Measurements from ENCODE around the gene SHISAL1. TPM values are rescaled to one million over a fixed set of nuclear protein-coding genes. Genes with fewer than 3 reads are reported as not detected.

Gene SHISAL1
- total RNA-seq, 2 experiments from 2014 or later = not detected

DNA sequence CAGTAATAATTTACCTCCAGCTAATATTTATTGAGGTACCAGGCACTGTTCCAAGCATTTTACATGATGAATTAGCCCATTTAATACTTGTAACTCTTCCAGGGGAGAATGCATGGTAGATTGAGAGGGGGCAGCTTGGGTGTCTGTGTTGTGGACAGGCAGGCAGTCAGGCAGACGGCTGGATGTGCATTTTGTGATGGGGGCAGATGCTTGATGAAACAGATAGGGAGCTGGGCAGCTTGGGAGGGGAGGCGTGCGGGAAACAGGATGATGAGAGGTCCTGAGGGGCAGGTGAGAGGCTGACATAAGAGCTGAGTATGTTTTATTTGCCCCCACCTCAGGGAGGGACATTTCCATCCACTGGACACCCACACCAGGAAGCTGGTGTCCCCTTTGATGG is 33.1 kb upstream of the SHISAL1 start:
- ChIA-PET CTCF (no interaction called here), POLR2A (no interaction called here)

DNA sequence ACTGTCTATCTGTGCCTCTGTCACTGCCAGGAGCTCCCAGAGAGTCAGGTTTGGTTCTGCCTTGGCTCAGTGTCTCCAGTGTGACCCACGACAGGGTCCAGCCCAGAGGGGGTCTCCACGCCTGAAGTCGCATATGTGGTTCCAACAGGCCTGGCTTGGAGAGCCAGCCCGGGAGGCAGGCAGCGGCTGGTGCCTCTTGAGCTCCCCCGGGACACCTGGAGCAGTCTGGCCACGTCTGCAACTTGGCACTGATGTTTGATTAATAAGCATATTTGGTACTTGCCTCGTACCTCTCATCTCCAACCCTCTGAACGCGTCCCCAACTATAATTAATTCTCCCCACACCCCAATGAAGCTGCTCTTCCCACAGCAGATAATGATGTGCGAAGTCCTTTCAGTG is 31.7 kb upstream of the SHISAL1 start:
- POLR2A ChIA-PET = no interaction called here
- CTCF ChIA-PET = no interaction called here

DNA sequence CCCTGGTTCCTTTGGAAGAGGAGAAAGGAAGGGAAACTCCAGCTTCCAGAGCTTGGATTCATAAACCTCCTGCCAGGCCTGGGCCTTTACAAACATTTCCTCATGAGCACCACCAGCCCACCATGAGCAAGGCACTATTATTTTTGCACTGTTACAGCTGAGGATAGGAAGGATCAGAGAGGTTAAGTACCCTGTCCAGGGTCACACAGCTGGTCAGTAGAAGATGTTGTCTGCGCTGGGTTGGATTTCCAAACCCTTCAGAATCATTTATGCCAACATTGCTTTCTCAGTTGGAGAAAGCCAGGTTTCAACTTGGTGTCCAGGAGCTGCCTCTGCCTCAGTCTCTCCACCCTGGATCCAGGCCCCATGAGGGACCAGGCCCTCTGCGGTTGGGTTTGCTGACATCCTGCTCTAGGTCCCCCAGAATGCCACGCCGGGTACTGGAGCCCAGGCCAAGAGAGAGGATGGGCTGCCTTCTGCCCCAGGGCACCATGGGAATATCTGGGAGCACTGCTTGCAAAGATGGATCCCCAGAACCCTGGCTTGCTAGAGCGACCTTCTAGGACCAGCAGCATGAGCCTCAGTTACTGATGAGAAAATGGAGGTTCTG is 29.7 kb upstream of the SHISAL1 start:
- POLR2A ChIA-PET = no interaction called here
- CTCF ChIA-PET = no interaction called here

DNA sequence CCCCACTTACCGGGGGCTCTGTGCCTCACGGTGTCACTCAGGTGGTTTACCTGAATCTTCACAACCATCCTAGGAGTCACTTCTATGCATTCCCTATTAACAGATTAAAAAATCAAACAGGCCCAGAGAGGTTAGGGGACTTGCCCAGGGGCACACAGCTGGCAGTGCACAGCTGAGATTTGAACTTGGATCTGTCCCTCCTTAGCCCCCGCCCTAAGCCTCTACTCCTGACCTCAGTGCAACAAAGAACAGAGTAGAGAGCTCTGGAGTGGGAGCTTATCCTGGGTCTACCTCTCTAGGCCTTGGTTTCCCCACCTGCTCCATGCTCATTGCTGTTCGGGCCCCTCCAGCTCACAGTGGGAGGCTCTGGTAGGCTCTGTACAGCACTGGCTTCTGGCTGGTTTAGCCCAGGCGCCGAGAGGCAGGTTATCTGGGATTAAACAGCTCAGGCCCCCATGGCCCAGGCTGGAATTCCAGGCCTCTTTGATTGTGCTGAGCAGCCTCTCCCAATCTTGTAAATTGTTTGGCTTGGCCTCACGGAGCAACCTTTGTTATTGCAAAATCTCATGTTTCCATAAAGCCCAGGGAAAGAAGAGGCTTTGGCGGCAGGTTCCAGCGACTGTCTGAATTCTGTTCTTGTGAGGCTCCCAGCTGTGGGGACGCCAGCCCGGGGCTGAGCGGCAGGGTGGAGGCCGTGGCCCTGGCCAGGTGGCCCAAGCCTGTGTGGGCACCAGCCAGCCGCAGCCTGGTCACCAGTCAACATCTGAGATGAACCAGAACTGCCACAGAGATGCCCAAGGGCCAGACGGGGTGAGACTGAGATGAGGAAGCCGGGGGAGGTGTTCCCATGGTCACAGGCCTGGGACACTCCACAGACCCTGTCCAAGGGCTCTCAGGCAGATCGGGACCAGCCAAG is 28.9 kb upstream of the SHISAL1 start:
- POLR2A ChIA-PET = no interaction called here
- CTCF ChIA-PET = no interaction called here

DNA sequence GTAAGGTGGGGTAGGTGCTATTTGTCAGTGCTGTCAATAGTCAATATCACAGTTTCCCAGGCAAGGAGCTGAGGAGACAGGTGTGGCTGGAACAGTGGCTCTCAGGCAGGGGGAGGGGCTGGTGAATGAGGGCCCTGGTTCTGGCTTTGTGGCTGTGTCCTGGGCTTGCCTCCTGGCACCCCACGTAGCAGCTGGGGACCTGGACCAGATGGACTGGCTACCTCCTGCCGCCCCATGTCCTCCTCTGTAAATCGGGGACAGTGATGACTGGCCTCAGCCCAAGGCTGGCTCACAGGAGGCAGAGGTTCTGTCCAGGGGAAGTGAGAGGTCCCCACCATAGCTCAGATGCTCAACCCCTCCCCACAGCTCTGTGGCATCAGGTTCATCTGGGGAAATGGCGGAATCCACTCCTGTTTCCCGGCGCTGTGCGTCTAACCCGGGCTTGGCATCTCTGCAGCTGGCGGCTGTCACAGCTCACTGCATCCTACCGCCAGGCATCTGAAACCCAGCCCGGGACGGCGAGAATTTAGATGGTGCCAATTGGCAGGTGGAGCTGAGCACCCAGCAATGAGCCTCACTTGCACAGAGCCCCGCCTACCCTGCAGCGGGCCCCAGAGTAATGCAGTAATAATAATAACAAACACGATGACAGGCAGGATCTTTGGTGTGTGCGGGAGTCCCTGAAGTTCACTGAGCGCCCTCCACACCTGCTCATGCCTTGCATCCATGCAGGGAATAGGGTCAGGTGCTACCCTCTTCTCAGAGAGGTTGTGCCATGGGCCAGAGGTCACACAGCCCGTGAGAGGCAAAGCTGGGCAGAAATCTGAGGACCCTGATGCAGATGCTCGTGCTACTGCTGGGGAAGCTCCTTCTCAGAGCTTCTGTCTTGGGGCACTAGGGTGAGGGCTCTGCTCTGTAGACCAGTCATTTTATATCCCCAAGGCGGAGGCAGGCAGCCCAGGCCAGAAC is 27.8 kb upstream of the SHISAL1 start:
- ChIA-PET CTCF (no interaction called here), POLR2A (no interaction called here)

DNA sequence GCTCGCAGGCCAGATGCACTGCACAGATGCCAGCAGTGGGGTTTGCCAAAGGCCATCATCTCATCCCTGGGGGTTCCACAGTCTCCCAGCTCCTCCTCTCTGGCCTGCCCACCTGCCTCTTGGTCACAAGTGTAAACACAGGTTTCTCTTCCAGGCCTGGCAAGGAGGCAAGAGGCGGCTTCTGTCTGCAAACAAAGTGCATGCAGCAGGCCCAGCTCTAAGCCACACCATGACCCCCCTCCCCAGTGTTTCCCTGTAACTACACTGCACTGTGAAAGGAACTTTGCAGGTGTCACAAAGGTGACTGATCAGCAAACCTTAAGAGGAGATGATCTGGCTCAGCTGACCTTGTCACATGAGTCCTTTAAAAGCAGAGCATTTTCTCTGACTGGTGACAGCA is 26.2 kb upstream of the SHISAL1 start:
- ChIA-PET CTCF (interaction anchor here (0.9 kb wide), 1 partner anchor 13 kb away, joined by 3 read pairs; no protein-coding TSS in a partner anchor), POLR2A (no interaction called here)

DNA sequence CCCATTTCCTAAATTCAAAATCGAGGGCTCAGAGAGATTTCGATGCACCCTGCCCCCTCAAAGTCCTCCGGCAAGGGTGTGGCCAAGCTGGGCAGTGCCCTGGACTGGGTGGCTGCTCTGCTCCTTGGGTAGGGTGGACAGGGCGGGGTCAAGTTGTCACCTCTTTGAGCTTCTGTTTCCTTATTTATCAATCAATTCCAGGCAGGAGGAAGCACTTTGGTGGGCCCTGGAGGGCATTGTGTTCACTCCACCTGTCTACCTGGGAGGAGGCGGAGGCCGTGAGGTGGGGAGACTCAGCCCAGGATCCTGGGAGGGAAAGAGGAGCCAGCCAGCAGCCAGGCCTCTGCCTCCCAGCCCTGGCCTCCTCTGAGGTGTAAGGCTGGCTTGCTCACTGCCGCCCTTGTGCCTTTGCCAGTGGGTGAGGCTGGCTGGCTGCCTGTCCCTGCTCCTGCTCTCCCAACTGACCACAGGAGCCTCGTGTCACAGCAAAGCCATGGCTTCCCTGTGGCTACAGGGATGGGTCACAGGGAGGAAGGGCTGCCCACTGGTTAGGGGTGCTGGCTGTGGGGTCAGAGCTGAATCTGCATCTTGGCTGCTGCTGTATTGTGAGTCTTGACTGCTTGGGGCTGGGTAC is 25.5 kb upstream of the SHISAL1 start:
- ChIA-PET CTCF (no interaction called here), POLR2A (no interaction called here)

DNA sequence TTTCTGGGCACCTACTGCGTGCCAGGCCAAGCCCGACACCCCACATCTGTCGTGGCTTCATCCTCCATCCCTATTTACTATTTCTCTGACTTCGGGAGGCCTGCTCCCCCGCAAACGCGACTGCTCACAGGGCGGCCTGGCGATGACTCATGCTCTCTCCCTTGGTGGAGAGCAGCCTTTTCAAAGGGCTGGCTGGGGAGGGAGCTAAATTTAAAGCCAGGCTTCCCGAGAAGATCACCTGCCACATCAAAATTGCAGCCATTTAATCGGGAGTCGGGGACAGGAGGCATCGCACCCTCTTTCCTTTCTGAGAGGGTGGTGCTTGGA is 24.9 kb upstream of the SHISAL1 start:
- POLR2A ChIA-PET = no interaction called here
- CTCF ChIA-PET = no interaction called here

DNA sequence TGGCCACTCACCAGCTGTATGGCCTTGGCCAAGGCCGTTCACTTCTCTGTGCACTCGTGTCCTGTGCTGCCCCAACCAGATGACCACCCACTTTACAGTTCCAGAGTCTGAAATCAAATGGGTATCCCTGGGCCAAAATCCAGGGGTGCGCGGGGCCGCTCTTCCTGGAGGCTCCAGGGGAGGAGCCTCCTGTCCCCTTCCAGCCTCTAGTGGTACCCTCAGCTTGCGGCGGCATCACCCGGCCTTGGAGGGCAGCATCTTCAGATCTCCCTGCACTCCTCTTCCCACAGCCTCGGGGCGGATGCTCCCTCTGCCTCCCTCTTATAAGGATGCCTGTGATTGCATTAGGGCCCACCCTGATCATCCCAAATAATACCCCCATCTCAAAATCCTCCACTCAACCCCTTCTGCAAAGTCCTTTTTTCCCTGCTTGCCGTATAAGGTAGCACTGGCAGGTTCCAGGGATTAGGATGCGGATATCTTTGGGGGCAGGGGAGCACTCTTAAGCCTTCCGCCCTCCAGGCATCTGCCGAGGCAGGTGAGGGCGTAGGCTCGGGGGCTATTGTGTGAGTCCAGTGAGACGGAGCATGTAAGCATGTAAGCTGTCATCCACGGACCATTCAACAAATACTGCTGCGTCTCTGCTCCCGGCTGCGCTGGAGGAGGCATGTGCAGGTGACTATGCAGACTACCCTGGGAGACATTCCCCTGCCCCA is 24.4 kb upstream of the SHISAL1 start:
- POLR2A ChIA-PET = no interaction called here
- CTCF ChIA-PET = no interaction called here

DNA sequence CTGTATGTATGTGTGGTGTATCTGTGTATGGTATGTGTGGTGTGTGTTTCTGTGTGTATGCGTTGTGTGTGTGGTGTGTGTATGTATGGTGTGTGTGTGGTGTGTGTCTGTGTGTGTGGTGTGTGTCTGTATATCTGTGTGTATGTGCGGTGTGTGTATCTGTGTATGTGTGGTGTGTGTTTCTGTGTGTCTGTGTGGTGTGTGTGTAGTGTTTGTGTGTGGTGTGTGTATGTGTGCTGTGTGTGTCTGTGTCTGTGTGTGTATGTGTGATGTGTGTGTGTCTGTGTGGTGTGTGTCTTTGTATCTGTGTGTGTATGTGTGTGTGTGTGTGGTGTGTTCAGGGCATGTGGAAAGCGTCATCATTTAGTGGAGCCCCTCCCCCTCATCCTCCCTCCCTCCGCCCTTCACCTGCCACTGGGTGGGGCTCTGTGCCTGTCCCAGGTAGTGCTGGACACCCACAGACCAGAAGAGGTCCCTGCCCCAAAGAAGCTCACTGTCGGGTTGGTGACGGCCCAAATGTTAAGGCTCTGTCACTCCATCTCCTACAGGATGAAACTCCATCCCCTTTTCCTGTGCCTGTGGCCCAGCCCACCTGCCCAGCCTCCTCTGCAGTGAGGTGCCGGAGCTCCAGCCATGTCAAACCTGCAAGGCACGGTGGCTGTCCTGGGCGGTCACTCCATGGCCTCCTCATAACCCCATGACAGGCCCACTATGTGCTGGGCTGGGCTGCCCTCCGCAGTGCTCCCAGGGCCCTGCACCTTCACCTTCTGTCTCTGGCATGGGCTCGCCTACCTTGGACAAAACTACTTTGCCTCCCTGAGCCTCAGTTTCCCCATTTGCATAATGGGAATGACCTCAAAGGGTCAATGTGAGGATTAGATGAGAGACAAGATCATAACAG is 23.4 kb upstream of the SHISAL1 start:
- CTCF ChIA-PET = no interaction called here
- POLR2A ChIA-PET = no interaction called here

DNA sequence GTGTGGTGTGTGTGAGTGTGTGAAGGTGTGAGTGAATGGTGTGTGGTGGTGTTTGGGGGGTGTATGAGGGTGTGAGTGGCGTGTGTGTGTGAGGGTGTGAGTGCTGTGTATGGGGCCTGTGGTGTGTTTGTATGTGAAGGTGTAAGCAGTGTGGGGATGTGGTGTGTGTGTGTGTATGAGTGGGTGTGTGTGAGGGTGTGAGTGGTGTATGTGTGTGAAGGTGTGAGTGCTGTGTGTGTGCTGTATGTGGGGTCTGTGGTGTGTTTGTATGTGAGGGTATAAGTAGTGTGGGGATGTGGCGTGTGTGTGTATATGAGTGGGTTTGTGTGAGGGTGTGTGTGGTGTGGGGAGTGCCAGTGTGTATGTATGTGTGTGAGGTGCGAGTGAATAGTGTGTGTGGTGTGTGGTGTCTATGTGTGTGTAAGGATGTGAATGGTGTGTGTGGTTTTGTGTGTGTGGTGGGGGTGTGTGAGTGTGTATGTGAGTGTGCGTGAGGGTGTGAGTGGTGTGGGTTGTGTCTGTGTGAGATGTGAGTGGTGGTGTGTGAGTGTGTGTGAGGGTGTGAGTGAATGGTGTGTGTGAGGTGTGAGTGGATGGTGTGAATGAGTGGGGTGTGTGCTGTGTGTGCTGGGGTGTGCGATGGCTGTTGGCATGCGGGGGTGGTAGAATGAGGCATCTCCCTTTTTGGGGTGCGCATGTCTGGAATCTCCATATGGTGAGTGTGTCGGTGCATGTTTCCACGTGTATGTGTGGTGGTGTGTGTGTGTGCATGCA is 22.5 kb upstream of the SHISAL1 start:
- CTCF ChIA-PET = no interaction called here
- POLR2A ChIA-PET = no interaction called here

DNA sequence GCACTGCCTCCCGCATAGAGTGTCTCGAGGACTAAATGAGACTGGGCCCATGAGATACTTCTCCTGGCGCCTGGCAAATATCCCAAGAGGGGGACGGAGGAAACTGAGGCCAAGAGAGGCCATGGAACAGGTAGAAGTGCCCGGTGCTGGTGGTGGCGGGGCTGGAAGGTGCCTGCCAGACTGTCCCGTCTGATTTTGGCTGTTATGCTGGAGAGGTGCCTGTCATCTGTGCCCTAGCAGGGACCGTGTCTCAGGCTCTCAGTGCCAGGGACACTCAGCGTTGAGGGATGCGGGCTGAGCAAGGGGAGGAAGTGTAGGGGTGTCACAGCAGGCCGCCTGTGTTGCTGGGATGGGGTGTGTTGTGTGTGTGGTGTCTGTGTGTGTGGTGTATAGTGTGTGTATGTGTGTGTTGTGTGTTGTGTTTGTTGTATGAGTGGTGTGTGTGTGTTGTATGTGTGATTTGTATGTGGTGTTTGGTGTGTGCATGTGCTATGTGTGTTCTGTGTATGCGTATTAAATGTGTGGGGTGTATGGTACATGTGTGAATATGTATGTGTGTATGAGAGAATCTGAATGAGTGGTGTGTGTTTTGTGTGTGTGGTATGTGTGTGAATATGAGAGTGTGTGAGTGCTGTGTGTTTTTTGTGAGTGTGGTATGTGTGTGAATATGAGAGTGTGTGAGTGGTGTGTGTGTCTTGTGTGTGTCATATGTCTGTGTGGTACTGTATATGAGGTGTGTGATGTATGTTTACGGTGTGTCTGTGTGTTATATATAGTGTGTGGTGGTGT is 21.3 kb upstream of the SHISAL1 start:
- CTCF ChIA-PET = no interaction called here
- POLR2A ChIA-PET = no interaction called here

DNA sequence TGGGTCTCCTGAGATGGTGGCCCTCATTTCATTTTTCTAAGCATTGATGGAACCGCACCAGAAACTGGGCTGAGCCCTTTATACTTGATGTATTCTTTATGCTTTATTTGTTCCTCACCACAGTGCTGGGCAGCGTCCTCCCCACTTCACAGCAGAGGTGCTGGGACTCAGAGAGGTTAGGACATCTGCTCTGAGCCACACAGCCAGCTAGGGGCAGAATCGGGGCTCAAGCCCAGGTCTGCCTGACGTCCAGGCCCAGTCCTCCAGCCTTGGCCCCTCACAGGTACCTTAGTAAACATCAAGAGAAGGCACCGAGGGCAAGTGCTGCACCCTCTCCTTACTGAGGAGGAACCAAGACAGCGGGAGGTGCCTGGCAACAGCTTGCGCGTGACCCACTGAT is 20.2 kb upstream of the SHISAL1 start:
- POLR2A ChIA-PET = no interaction called here
- CTCF ChIA-PET = no interaction called here

DNA sequence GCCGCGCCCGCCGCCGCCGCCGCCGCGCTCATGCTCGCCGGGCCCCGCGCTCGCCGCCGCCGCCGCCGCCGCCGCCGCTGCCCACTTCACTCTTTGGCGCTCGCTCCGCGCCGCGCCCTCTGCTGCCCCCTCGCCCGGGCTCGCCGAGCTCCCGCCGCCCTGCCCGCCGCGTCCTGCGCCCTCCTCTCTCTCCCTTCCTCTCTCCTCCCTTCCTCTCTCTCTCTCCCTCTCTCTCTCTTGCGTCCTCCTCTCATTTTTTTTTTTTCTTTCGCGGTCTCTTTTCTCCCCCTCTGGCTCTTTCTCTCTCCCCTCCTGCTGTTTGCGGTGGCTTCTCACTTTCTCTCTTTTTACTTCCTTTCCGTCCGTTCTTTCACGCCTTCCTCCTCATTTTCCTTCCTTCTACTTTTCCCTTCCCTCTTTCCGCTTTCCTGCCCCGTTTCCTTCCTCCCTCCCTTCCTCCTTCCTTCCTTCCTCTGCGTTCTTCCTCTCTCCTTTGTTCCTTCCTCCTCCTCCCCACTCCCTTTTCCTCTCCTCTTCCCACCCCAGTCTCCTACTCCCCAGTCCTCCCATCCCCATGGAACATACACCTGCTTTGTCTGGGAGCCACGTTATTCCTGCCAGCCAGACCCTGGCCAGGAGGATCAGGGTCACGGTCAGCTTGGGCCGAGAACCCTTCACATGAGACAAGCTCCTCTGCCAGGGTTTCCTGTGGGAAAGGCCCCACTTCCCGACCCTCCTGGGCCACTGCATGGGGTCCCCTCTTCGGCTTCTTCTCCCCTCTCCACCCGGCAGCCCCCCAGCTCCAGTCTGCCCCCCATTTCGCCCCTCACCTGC is 19.3 kb upstream of the SHISAL1 start:
- ChIA-PET CTCF (no interaction called here), POLR2A (no interaction called here)

DNA sequence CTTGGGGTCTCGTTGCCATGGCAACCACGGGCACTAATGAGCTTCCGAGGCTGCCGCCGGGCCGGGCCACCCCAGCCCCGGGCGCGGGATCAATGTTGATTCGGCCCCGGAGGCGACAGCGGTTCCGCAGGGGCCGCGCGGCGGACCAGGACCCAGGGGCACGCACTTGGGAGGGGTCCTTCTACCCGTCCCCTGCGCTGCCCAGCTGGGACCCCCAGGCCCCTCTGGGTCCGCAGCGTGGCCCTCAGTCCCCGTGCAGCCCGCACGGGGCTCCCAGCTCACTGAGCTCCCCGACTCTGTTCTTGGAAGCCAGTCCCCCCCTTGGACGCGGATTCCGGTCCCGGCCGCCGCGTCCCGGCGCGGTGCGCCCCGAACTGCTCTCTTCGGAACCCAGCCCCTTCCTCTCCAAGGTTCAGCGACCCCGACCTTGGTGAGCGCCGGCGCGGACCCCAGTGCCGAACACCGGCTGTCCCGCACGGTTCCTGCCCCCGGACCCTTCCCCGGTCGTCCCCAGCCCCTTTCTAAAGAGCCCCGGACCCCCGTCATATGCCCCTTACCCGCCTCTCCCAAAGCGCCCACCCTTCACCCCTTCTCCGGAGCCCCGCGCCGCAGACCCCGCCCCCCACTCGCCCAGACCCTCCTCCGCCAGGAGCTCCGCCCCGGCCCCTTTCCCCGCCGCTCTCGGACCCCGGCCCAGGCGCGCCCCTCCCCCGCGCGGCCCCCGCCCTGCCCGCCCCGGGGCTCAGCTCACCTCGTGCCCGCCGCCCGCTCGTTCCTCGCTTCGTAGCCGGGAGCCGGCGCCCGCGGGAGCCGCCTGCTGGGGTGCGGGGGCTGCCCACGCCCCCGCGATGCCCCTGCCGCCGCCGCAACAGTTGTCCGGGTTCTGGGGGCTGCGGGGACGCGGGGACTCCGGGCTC is 18.3 kb upstream of the SHISAL1 start:
- ChIA-PET CTCF (no interaction called here), POLR2A (no interaction called here)

Measured in activated CD8-positive, alpha-beta memory T cell treated with anti-CD3 and anti-CD28 coated beads for 36 hours (primary cell).